Activated naive CD4-positive, alpha-beta T cell treated with anti-CD3 and anti-CD28 coated beads, Interleukin-2, amount 50 U/mL, for 24 hours (primary cell): ENCODE data around the gene TOGARAM1.

ENCODE experiments used
- H3K27ac Mint-ChIP-seq: one replicate; pipeline ENCODE4 v1.8.0; 2021; ENCODE audit warnings: mild to moderate bottlenecking, mixed read lengths
- H3K27me3 Mint-ChIP-seq: one replicate; pipeline ENCODE4 v1.8.0; 2021; ENCODE audit warnings: mixed read lengths
- H3K36me3 Mint-ChIP-seq: one replicate; pipeline ENCODE4 v1.8.0; 2021; ENCODE audit warnings: mixed read lengths
- H3K4me1 Mint-ChIP-seq: one replicate; pipeline ENCODE4 v1.8.0; 2021; ENCODE audit warnings: mixed read lengths
- H3K4me3 Mint-ChIP-seq: one replicate; pipeline ENCODE4 v1.8.0; 2021; ENCODE audit warnings: mild to moderate bottlenecking, mixed read lengths
- H3K9me3 Mint-ChIP-seq: one replicate; pipeline ENCODE4 v1.8.0; 2021; ENCODE audit warnings: mixed read lengths

Gene TOGARAM1

DNA sequence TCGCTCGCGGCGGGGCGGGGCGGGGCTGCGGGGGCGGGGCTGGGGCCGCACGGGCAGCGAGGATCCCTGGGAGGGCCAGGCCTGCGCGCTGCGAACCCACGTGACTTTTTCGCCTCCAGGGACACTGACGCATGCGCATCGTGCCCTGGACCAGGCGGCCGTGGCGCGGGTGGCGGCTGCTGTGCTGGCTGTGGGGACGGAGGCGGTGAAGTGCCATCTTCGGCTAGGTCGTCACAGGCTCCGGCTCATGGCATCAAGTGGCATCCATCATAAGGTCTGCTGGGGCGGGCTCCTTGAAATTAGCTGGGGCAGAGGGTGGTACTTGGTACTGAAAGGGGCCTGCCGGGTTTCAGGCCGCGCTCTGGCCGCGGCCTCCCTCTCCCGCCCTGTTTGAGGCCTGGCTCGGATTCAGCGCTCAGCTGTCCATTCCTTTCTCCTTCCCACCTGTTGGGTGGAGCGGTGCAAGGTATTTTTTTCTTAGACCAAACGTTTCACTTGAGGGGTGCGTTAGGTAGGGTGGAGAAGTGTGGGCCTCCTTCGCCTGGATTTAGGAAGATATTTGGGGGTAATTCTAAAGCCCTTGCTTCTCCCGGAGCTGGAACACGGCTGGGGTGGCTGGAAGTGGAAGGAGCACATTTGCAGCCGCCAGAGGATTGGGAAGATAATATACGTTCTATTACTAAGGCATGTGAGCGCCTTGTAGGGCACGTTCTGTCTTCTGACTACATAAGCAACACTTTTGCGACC is 122.2 kb downstream of the TOGARAM1 start, which contains the start of gene PRPF39:
PRPF39 (plus strand) TSS at position 141 of the 747 bp plus-strand sequence. CDS start 11,124 bp downstream, outside the sequence.
- no peaks in the 10 kb centered on the region for H3K27me3 Mint-ChIP-seq
- peaks cover 53% of the 10 kb centered on the region for H3K4me1 Mint-ChIP-seq
- peak within 1 kb of the TSS; percentile 98 for H3K4me3 Mint-ChIP-seq
- no peaks in the 10 kb centered on the region for H3K9me3 Mint-ChIP-seq
- peaks cover 9% of the 10 kb centered on the region for H3K36me3 Mint-ChIP-seq
- peak within 1 kb of the TSS; percentile 96 for H3K27ac Mint-ChIP-seq

DNA sequence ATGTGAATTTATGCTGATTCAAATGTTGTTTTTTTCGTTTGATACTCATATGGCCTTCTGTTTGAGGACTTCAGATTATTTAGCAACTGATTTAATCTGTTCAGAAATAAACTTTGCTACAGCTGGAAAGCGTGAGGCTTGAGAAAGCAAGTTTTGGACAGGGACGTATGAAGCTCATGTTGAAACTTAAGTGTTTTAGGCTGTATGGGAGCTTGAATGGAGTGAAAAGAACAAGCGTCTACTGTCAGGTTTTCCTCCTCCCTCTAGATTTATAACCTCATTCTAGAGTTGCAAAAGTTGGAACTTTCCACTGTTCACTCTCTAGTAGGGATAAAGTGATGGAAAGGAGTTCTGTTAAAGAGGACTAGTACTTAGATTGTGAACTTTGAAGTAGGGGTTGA is 123.0 kb downstream of the TOGARAM1 start:
- Mint-ChIP-seq H3K9me3 (no peaks in the 10 kb centered on the region), H3K27ac (peak overlapping the region; percentile 96), H3K36me3 (peaks cover 9% of the 10 kb centered on the region), H3K4me1 (peaks cover 61% of the 10 kb centered on the region), H3K4me3 (peak overlapping the region; percentile 98), H3K27me3 (no peaks in the 10 kb centered on the region)

- H3K27ac Mint-ChIP-seq = peak overlapping the region; percentile 91
- no peaks in the 10 kb centered on the region for H3K9me3 Mint-ChIP-seq
- H3K36me3 Mint-ChIP-seq = peaks cover 16% of the 10 kb centered on the region
- peak overlapping the region; percentile 75 for H3K4me3 Mint-ChIP-seq
- H3K27me3 Mint-ChIP-seq = no peaks in the 10 kb centered on the region
- H3K4me1 Mint-ChIP-seq = peaks cover 80% of the 10 kb centered on the region
These were observed 127.8 kb downstream of the TOGARAM1 start for GRCh38 chr14:45089813-45090212.

DNA sequence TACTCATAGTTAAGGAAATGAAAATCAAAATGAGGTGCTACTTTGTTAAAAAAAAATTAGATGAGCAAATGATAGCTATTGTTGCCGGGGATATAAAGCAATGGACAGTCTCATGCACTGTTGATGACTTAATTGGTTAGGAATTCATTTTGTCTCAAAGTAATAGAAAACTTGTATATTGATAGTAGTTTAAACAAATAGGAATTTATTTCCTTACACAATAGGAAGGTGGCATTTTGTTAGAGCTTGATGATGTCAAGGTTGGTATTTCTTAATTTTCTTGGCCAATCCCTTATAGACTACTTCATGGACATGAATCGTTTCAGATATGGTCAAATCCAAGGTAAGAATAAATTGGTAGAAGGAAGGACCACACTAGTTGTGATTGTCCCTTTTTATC is 129.7 kb downstream of the TOGARAM1 start:
- Mint-ChIP-seq H3K27me3 (no peaks in the 10 kb centered on the region), H3K9me3 (no peaks in the 10 kb centered on the region), H3K4me3 (peak overlapping the region; percentile 30), H3K4me1 (peaks cover 74% of the 10 kb centered on the region), H3K27ac (peak overlapping the region; percentile 91), H3K36me3 (peaks cover 19% of the 10 kb centered on the region)

DNA sequence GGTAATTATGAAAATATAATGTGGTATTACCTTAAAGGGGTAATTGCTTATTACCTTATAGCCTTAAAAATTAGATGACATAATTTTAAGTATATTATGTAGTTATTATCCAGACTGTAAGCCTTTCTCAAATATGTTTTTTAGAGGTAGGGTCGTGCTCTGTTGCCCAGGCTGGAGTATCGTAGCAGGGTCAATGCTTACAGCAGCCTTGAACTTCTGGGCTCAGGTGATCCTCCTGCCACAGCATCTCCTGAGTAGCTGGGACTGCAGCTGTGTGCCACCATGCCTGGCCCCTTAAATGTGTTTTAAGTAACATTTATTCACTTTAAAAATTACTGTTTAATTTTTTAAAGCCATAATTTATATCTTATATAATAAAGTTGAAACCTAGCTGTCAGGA is 132.3 kb downstream of the TOGARAM1 start:
- no peaks in the 10 kb centered on the region for H3K9me3 Mint-ChIP-seq
- H3K4me1 Mint-ChIP-seq = peaks cover 57% of the 10 kb centered on the region
- H3K4me3 Mint-ChIP-seq = no peak overlapping the region
- H3K36me3 Mint-ChIP-seq = peaks cover 32% of the 10 kb centered on the region
- H3K27ac Mint-ChIP-seq = no peak overlapping the region
- no peaks in the 10 kb centered on the region for H3K27me3 Mint-ChIP-seq

- H3K27me3 Mint-ChIP-seq = no peaks in the 10 kb centered on the region
- peaks cover 35% of the 10 kb centered on the region for H3K36me3 Mint-ChIP-seq
- H3K9me3 Mint-ChIP-seq = no peaks in the 10 kb centered on the region
- H3K4me1 Mint-ChIP-seq = peaks cover 49% of the 10 kb centered on the region
- H3K27ac Mint-ChIP-seq = no peak overlapping the region
- H3K4me3 Mint-ChIP-seq = no peak overlapping the region
These were observed 133.2 kb downstream of the TOGARAM1 start for GRCh38 chr14:45095143-45095542.

DNA sequence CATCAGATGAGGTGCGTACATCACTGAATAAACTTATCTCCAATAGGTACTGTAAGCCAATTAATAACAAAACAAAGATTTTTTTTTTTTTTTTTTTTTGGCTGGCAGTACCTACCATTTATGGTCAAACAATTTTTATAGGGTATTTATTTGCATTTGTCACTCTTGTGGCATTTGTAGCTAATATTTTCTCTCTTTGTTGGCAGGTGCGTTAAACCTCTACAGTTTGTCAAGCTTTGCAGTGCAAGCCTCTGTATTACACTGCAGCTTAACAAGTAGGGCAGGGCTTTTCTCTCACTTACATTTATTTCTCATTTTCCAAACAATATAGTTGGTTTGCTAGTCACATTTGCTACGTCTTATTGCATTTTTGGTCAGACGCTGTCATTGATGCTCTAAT is 134.2 kb downstream of the TOGARAM1 start:
- H3K27me3 Mint-ChIP-seq = no peaks in the 10 kb centered on the region

DNA sequence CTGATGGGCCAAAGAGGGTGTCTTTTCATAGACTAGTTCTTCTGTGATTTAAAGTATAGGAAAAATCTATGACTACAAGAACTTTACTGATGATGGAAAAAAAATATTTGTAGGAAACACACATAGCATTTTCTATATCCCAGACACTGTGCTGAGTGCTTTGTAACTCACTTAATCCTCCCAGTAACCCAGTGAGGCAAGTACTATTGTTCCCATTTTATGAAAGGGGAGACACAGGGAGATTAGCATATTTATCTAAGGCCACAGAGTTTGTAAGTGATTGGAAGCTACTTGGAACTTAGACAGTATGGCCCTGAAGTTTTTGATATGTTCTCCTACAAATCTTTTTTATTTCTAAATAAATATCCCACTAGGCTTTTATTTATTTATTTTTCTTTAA is 141.8 kb downstream of the TOGARAM1 start:
- Mint-ChIP-seq H3K36me3 (peaks cover 22% of the 10 kb centered on the region), H3K27me3 (no peaks in the 10 kb centered on the region), H3K4me1 (peaks cover 8% of the 10 kb centered on the region), H3K27ac (no peak overlapping the region), H3K4me3 (no peak overlapping the region), H3K9me3 (no peaks in the 10 kb centered on the region)

More for the DNA sequence above, 134.2 kb downstream of the TOGARAM1 start:
- Mint-ChIP-seq H3K4me3 (no peak overlapping the region), H3K9me3 (no peaks in the 10 kb centered on the region), H3K4me1 (peaks cover 38% of the 10 kb centered on the region), H3K27ac (no peak overlapping the region), H3K36me3 (peaks cover 42% of the 10 kb centered on the region)

- Mint-ChIP-seq H3K36me3 (peaks cover 20% of the 10 kb centered on the region), H3K27me3 (no peaks in the 10 kb centered on the region), H3K27ac (peak overlapping the region; percentile 73)
These were observed 142.6 kb downstream of the TOGARAM1 start for GRCh38 chr14:45104561-45104960.

GRCh38 chr14:45112896-45113781 is 151.1 kb downstream of the TOGARAM1 start:
- Mint-ChIP-seq H3K4me1 (peaks cover 40% of the 10 kb centered on the region), H3K4me3 (peak overlapping the region; percentile 45), H3K27me3 (no peaks in the 10 kb centered on the region), H3K27ac (peak overlapping the region; percentile 89), H3K9me3 (no peaks in the 10 kb centered on the region), H3K36me3 (peaks cover 18% of the 10 kb centered on the region)

More at GRCh38 chr14:45104561-45104960, 142.6 kb downstream of the TOGARAM1 start:
- Mint-ChIP-seq H3K4me3 (no peak overlapping the region), H3K9me3 (no peaks in the 10 kb centered on the region), H3K4me1 (peaks cover 10% of the 10 kb centered on the region)

GRCh38 chr14:45114327-45114726 is 152.3 kb downstream of the TOGARAM1 start:
- H3K36me3 Mint-ChIP-seq = peaks cover 15% of the 10 kb centered on the region
- peaks cover 34% of the 10 kb centered on the region for H3K4me1 Mint-ChIP-seq
- H3K27ac Mint-ChIP-seq = peak overlapping the region; percentile 74
- no peak overlapping the region for H3K4me3 Mint-ChIP-seq
- no peaks in the 10 kb centered on the region for H3K9me3 Mint-ChIP-seq
- H3K27me3 Mint-ChIP-seq = no peaks in the 10 kb centered on the region

GRCh38 chr14:45118594-45118993 is 156.6 kb downstream of the TOGARAM1 start:
- no peak overlapping the region for H3K4me3 Mint-ChIP-seq
- H3K4me1 Mint-ChIP-seq = peaks cover 16% of the 10 kb centered on the region
- peak overlapping the region; percentile 12 for H3K27ac Mint-ChIP-seq
- H3K36me3 Mint-ChIP-seq = peaks cover 12% of the 10 kb centered on the region
- H3K9me3 Mint-ChIP-seq = no peaks in the 10 kb centered on the region
- H3K27me3 Mint-ChIP-seq = no peaks in the 10 kb centered on the region

DNA sequence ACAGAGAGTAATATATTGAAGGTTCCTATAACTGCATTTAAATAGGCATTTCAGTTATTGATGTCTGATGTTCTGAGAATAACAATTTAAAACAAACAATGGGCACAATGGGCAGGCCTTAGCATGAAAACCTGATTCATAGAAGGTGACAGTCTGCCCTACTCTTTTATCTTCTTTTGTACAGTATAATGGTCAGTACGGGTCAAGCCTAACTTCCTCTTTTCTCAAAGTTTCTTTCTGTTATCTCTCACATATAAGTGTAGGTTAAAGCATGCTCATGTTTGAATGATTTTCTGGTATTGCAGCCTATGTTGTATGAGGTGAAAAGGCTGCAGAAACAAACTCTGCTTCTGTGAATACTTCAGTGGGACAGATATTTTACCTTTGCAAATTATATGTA is 158.1 kb downstream of the TOGARAM1 start:
- Mint-ChIP-seq H3K9me3 (no peaks in the 10 kb centered on the region), H3K36me3 (peaks cover 11% of the 10 kb centered on the region), H3K27ac (no peak overlapping the region), H3K27me3 (no peaks in the 10 kb centered on the region), H3K4me3 (no peak overlapping the region), H3K4me1 (peaks cover 7% of the 10 kb centered on the region)

- Mint-ChIP-seq H3K4me1 (peaks cover 10% of the 10 kb centered on the region), H3K4me3 (no peak overlapping the region), H3K9me3 (no peaks in the 10 kb centered on the region), H3K27ac (no peak overlapping the region), H3K36me3 (peaks cover 14% of the 10 kb centered on the region), H3K27me3 (no peaks in the 10 kb centered on the region)
These were observed 161.3 kb downstream of the TOGARAM1 start for GRCh38 chr14:45123271-45123670.
